ENCODE data around the gene LMF2. TPM values are rescaled to one million over a fixed set of nuclear protein-coding genes. Genes with fewer than 3 reads are reported as not detected.
A peak's percentile ranks its signal among the peaks of the same experiment; 100 is the strongest.

Gene LMF2
- total and polyA plus RNA-seq, 2 of the 4 experiments (the other 2 are of a cell fraction) = 16.8 to 82.6 TPM

DNA sequence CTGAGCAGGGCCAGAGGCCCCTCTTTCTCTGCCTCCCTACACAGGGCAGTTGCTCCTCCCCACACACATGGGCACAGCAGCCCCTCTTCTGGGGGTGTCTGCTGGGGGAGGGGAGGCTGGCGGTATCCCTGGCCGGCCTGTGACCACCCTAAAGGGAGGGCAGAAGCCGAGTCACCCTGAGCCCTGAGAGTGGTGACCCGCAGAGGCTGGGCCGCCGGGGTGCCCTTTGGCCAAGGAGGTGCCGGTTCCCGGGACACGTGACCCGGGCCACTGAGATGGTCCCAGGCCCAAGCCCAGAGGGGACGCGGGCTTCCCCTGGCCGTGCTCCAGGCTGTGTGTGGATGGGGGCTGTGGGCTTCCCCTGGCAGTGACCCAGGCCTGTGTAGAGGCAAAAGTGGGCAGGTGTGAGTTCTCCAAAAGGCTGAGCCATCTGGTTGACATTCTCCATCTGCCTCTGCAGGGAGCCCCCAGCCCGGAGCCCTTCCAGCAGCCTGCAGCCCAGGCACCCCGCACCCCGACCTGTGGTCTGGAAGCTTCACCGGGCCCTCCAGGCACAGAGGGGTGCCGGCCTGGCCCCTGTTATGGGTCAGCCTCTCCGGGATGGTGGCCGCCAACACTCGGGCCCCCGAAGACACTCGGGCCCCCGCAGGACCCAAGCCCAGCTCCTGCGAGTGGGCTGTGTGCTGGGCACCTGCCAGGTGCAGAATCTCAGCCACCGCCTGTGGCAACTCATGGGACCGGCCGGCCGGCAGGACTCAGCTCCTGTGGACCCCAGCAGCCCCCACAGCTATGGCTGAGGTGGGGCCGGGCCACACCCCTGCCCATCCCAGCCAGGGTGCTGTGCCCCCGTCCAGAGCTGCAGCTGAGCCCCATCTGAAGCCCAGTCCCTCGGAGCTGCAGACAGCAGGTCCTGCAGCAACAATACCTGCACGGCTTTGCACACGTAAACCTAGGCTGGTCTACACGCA is 25.1 kb downstream of the LMF2 start:
- H4K91ac ChIP-seq (ENCODE audit: insufficient read depth, low read depth, low read length) = peak overlapping the region; percentile 94
- peaks cover 4% of the 10 kb centered on the region; the same call in 1 of the 2 replicates for H3K36me3 ChIP-seq (ENCODE audit: control insufficient read depth, insufficient read depth, low read length)
- ChIA-PET POLR2A (ENCODE audit: unreplicated experiment) (no interaction called here), CTCF (interaction anchor here (0.5 kb wide), 1 partner anchor 116 kb away, joined by 4 read pairs; no protein-coding TSS in a partner anchor)
- peak overlapping the region; percentile 53 for H3K4me2 ChIP-seq (ENCODE audit: low read depth, low read length)
- H4K20me1 ChIP-seq (ENCODE audit: insufficient read depth, low read length) = no peaks in the 10 kb centered on the region; the same call in 1 of the 2 replicates
- peak overlapping the region; percentile 78 for H3K23ac ChIP-seq (ENCODE audit: low read depth, low read length)
- DNase-seq (no peak), ATAC-seq (ENCODE audit: low read depth) (peak; percentile 12)
- peak overlapping the region; percentile 1; the same call in 1 of the 2 replicates for H3K18ac ChIP-seq (ENCODE audit: low read depth, low read length)
- peak overlapping the region; percentile 85 for H3K14ac ChIP-seq (replicated peaks; ENCODE audit: low read depth, low read length)
- H3K4me1 ChIP-seq (ENCODE audit: control insufficient read depth, insufficient read depth, low read length) = no peaks in the 10 kb centered on the region
- in situ Hi-C loops (cut with MboI; ENCODE audit: low sequenced_read_pairs) = no loop called here
- peaks cover 21% of the 10 kb centered on the region for H3K27me3 ChIP-seq (ENCODE audit: control insufficient read depth, insufficient read depth, low read length)
- H2AK5ac ChIP-seq (ENCODE audit: low read depth, low read length) = peak overlapping the region; percentile 87
- peak overlapping the region; percentile 91 for H3K4ac ChIP-seq (ENCODE audit: low read depth, low read length)
- no TSS peak for BruUV-seq (replicated peaks)
- no peaks in the 10 kb centered on the region; the same call in 1 of the 2 replicates for H3K9me1 ChIP-seq (ENCODE audit: insufficient read depth, low read length)
- H2BK5ac ChIP-seq (ENCODE audit: low read depth, low read length, poor library complexity, severe bottlenecking) = no peak overlapping the region
- intact Hi-C loops (cut with micrococcal nuclease) = no loop called here
- no peak overlapping the region; the same call in 1 of the 2 replicates for H4K5ac ChIP-seq (ENCODE audit: low read depth, low read length)
- peak overlapping the region; percentile 86 for H2AFZ ChIP-seq (replicated peaks; ENCODE audit: low read length, poor library complexity)
- H2BK15ac ChIP-seq (ENCODE audit: low read depth, low read length) = no peak overlapping the region; the same call in 2 of the 3 replicates
- H2BK20ac ChIP-seq (ENCODE audit: low read depth, low read length) = no peak overlapping the region
- H3K56ac ChIP-seq (ENCODE audit: extremely low read depth, insufficient read depth, low read length) = peak overlapping the region; percentile 17; the same call in 1 of the 2 replicates
- TF ChIP-seq MAZ (IDR thresholded peaks at IDR 0.05; ENCODE audit: borderline replicate concordance, low read depth, low read length) = peak; percentile 32; the same call in 1 of the 2 replicates
- no peak for TF ChIP-seq RFX5 (IDR thresholded peaks at IDR 0.05; ENCODE audit: low read depth, low read length)
- TF ChIP-seq, protein P1, sequence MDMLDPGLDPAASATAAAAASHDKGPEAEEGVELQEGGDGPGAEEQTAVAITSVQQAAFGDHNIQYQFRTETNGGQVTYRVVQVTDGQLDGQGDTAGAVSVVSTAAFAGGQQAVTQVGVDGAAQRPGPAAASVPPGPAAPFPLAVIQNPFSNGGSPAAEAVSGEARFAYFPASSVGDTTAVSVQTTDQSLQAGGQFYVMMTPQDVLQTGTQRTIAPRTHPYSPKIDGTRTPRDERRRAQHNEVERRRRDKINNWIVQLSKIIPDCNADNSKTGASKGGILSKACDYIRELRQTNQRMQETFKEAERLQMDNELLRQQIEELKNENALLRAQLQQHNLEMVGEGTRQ (IDR thresholded peaks at IDR 0.05; ENCODE audit: low read depth, low read length) = peak; percentile 64
- peak overlapping the region; percentile 17 for H3K27ac ChIP-seq (ENCODE audit: insufficient read depth, low read length)
- dilution Hi-C loops (cut with HindIII; ENCODE audit: low sequenced_read_pairs, unreplicated experiment) = no loop called here
- peak overlapping the region; percentile 99 for H2AK9ac ChIP-seq (replicated peaks; ENCODE audit: low read depth, low read length, poor library complexity)
- no peaks in the 10 kb centered on the region for H3K9me3 ChIP-seq (ENCODE audit: control insufficient read depth, insufficient read depth, low read length)
- peak overlapping the region; percentile 57 for H3K4me3 ChIP-seq (ENCODE audit: insufficient read depth, low read depth, low read length)
- peak overlapping the region; percentile 72 for H2BK120ac ChIP-seq (ENCODE audit: low read depth, low read length)
- H4K8ac ChIP-seq (ENCODE audit: low read depth in 2 of 2, low read length in 2 of 2) = peak overlapping the region; percentile 79 to 97; a peak in 3 of 4 replicates
- H3K9ac ChIP-seq (ENCODE audit: low read depth, low read length) = peak overlapping the region; percentile 64
- H3K79me1 ChIP-seq (ENCODE audit: low read depth in 1 of 2, low read length in 2 of 2) = peaks cover 0 to 3% of the 10 kb centered on the region in 2 experiments; a peak in 1 of 4 replicates
- WGBS, 2 experiments (ENCODE audit: extremely low coverage in 2 of 2, insufficient read length in 1 of 2) = 82% methylated on average over 17 of the region's 35 CpGs; no CpG with 5 or more reads in 1 of the 2 experiments

Data from IMR-90 (cell line).